PC-9 (cell line): Measurements from ENCODE around the gene IFNA4. TPM values are rescaled to one million over a fixed set of nuclear protein-coding genes. Genes with fewer than 3 reads are reported as not detected.
"Not testable (repeated sequence)": the region's sequence is repeated elsewhere in the genome, so short reads cannot be mapped to it uniquely, and the experiment has no call there.

Experiments
- BruUV-seq: library from RNA; stranded (reverse); fragments of 400-500 nt; replicated peaks from 2 replicates; lab custom pipeline; 2021; lab: Mats Ljungman, UMichigan
- CTCF ChIA-PET: fragments of 300-600 bp; sonication (Branson Sonifier 250); formaldehyde crosslinking; loops from one replicate; lab custom pipeline; 2022; ENCODE audit warnings: antibody characterized with exemption; lab: Charles Lee
- POLR2A ChIA-PET: fragments of 300-600 bp; sonication (Branson Sonifier 250); formaldehyde crosslinking; loops from one replicate; lab custom pipeline; 2022; ENCODE audit warnings: antibody characterized with exemption; ENCODE audit not compliant: unreplicated experiment; lab: Charles Lee
- DNase-seq, 2 experiments: peaks; one replicate each; pipeline versions ENCODE4 v3.0.0 to v3.0.0-alpha.2; 2015 to 2022; ENCODE audit warnings: mixed read lengths in 1 of 2
- H2AFZ ChIP-seq: fragments of 200-600 bp; sonication (generic); 2 replicates; pipeline ENCODE4 v1.8.1; 2017; ENCODE audit warnings: antibody characterized with exemption
- H3F3A ChIP-seq: fragments of 200-600 bp; sonication (generic); 2 replicates; pipeline ENCODE4 v1.8.1; 2017; ENCODE audit warnings: antibody characterized with exemption, mild to moderate bottlenecking, low read depth; ENCODE audit not compliant: insufficient read depth
- H3K27ac ChIP-seq: fragments of 200-600 bp; sonication (generic); 2 replicates; pipeline ENCODE4 v1.6.1; 2016; ENCODE audit warnings: mixed run types
- H3K27me3 ChIP-seq: fragments of 200-600 bp; sonication (generic); 2 replicates; pipeline ENCODE4 v1.6.1; 2016; ENCODE audit warnings: low read depth, mixed run types; ENCODE audit not compliant: insufficient read depth
- H3K36me3 ChIP-seq: fragments of 200-600 bp; sonication (generic); 2 replicates; pipeline ENCODE4 v1.6.1; 2016; ENCODE audit warnings: low read depth, mixed run types
- H3K4me1 ChIP-seq: fragments of 200-600 bp; sonication (generic); replicated peaks from 2 replicates; pipeline ENCODE4 v1.6.1; 2016; ENCODE audit warnings: mixed run types; ENCODE audit not compliant: insufficient read depth
- H3K4me2 ChIP-seq: fragments of 200-600 bp; sonication (generic); 2 replicates; pipeline ENCODE4 v1.6.1; 2017; ENCODE audit warnings: mixed run types
- H3K4me3 ChIP-seq: fragments of 200-600 bp; sonication (generic); 2 replicates; pipeline ENCODE4 v1.6.1; 2016; ENCODE audit warnings: mixed run types
- H3K79me2 ChIP-seq: fragments of 200-600 bp; sonication (generic); 2 replicates; pipeline ENCODE4 v1.6.1; 2017; ENCODE audit warnings: low read depth, mixed run types
- H3K9me2 ChIP-seq: fragments of 200-600 bp; sonication (generic); 2 replicates; pipeline ENCODE4 v1.8.1; 2017; ENCODE audit warnings: mild to moderate bottlenecking; ENCODE audit not compliant: insufficient read depth
- H3K9me3 ChIP-seq: fragments of 200-600 bp; sonication (generic); 2 replicates; pipeline ENCODE4 v1.8.1; 2016; ENCODE audit warnings: low read depth; ENCODE audit not compliant: insufficient read depth
- H4K20me1 ChIP-seq: fragments of 200-600 bp; sonication (generic); 2 replicates; pipeline ENCODE4 v1.8.1; 2017; ENCODE audit not compliant: insufficient read depth
- CTCF ChIP-seq: fragments of 200-600 bp; sonication (generic); conservative IDR thresholded peaks from 2 replicates; pipeline ENCODE4 v1.6.1; 2017; ENCODE audit warnings: mixed run types, antibody characterized with exemption, mild to moderate bottlenecking, moderate library complexity
- EZH2 ChIP-seq: fragments of 200-600 bp; sonication (generic); IDR thresholded peaks from 2 replicates; pipeline ENCODE4 v1.8.0; 2017; ENCODE audit warnings: antibody characterized with exemption, low read depth
- intact Hi-C: fragments of 100-400 bp; cut with micrococcal nuclease; formaldehyde crosslinking; loops from one replicate; pipeline ENCODE4 v1.10.0; 2022; ENCODE audit not compliant: unreplicated experiment
- total RNA-seq: library from RNA; stranded (reverse); gene quantifications from 2 replicates; pipeline ENCODE4 v1.2.3, GENCODE V29; 2021

The IFNA4 gene
- total RNA-seq, 1 experiment from 2014 or later = not detected

- POLR2A ChIA-PET, H3K9me3 ChIP-seq, H3K9me2 ChIP-seq, H3K27me3 ChIP-seq, H3K36me3 ChIP-seq, H3K79me2 ChIP-seq, H4K20me1 ChIP-seq, H3F3A ChIP-seq, BruUV-seq, H3K4me3 ChIP-seq, intact Hi-C loops, H3K4me2 ChIP-seq, DNase-seq, H2AFZ ChIP-seq, H3K27ac ChIP-seq, H3K4me1 ChIP-seq: not testable (repeated sequence)
- TF ChIP-seq CTCF = peak; percentile 46; the same call in 1 of the 2 replicates
- CTCF ChIA-PET = interaction anchor here (0.6 to 1.2 kb wide), 2 partner anchors 106 to 915 kb away, joined by 3 read pairs; no protein-coding TSS in a partner anchor
Observed at GRCh38 chr9:21213411-21214326, 26.3 kb upstream of the IFNA4 start.

DNA sequence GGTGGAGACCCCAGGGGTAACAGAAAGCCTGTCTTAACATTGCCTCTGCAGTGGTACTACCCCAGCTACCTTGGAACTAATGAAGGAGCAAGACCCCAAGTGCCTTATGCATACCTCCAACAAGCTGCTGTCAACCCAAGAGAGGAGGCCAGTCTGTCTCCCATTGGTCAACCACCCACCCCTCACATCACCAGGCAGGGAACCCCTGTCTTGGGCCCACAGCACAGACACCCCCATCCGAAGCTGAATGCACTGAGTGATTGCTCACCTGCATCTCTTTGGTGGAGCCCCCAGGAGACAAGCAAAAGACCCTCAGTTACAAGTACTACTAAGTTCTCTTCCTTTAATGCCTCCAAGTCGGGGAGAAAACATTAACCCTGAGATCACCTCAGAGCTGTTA is 24.8 kb upstream of the IFNA4 start:
- BruUV-seq, H3K9me3 ChIP-seq, DNase-seq, H3K4me3 ChIP-seq, H3K79me2 ChIP-seq, H3K4me1 ChIP-seq, H3K27ac ChIP-seq, H3K27me3 ChIP-seq, H4K20me1 ChIP-seq, H2AFZ ChIP-seq, H3K36me3 ChIP-seq, H3F3A ChIP-seq, intact Hi-C loops, H3K9me2 ChIP-seq, H3K4me2 ChIP-seq, POLR2A ChIA-PET: not testable (repeated sequence)
- CTCF ChIA-PET = interaction anchor here (0.6 kb wide), 1 partner anchor 906 kb away, joined by 5 read pairs; no protein-coding TSS in a partner anchor

DNA sequence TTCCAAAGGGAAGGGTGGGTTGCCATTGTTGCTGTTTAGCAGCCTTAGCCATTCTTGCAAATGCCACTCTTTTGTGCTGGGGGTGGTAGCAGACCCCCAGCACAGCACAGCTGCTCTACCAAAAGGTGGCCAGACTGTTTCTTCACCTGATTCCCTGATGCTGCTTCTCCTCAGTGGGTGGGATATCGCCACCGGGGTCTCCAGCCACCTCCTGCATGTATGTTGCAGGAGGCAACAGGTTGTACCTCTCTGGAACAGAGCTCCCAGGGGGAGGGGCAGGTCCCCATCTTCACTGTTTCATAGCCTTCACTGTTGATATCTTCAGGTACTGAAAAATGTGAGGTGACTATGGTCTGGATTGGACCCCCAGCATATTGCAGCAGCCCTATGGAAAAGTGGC is 23.4 kb upstream of the IFNA4 start:
- H3K27ac ChIP-seq, H2AFZ ChIP-seq, H3K79me2 ChIP-seq, H3K4me3 ChIP-seq, POLR2A ChIA-PET, H3K27me3 ChIP-seq, H3K36me3 ChIP-seq, H3K4me1 ChIP-seq, BruUV-seq, intact Hi-C loops, H3F3A ChIP-seq, H3K9me2 ChIP-seq, H4K20me1 ChIP-seq, DNase-seq, H3K4me2 ChIP-seq, CTCF ChIA-PET, H3K9me3 ChIP-seq: not testable (repeated sequence)

DNA sequence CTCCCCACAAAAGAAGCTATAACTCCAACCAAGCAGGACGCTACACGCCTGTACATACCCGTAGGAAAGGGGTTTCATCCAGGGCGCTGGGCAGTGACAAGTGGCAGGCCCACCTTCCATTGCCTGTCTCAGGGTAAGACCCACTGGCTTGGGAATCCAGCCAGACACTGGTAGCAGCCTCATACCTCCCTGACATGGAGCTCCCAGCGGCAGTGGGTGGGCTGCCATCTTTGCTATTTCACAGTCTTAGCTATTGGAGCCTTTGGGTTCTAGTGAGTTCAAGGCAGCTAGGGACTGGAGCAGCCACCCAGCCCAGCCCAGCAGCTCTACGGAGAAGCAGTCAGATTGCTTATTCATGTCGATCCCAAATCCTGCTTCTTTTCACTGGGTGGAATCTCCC is 22.9 kb upstream of the IFNA4 start:
- DNase-seq = no peak
- no peak overlapping the region for H3K4me2 ChIP-seq
- no peaks in the 10 kb centered on the region for H3K36me3 ChIP-seq
- H3K79me2 ChIP-seq = no peaks in the 10 kb centered on the region
- H3K9me3 ChIP-seq = no peaks in the 10 kb centered on the region
- H3K9me2 ChIP-seq = no peaks in the 10 kb centered on the region
- H4K20me1 ChIP-seq = no peaks in the 10 kb centered on the region
- H2AFZ ChIP-seq = no peak overlapping the region
- no peaks in the 10 kb centered on the region for H3F3A ChIP-seq
- H3K27me3 ChIP-seq = no peaks in the 10 kb centered on the region
- H3K4me1 ChIP-seq = no peaks in the 10 kb centered on the region
- TF ChIP-seq CTCF (no peak), EZH2 (no peak)
- ChIA-PET POLR2A (no interaction called here), CTCF (no interaction called here)
- no peak overlapping the region for H3K27ac ChIP-seq
- intact Hi-C loops = no loop called here
- H3K4me3 ChIP-seq = no peak overlapping the region
- BruUV-seq = no TSS peak

DNA sequence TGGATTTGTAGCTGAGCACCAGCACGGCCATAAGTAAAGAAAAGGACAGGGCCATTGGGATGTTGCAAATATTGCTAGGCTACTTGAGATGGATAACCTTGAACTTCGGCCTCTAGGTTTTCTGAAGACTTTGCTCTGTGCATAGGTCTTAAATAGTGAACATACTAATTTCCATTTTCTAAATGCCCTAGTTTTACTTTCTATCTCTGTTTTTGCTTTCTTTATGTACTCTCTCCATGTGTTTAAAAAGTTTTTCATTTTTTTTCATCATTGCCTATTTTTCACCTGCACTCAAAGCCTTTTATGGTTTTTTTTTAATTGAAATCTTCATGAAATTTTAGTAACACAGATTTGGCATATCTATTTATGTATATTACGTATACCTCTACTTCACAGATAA is 19.7 kb upstream of the IFNA4 start, which contains the start of gene IFNA10:
Gene IFNA10, minus strand, starts transcription at position 101 of the 400 bp plus-strand sequence. Its CDS starts 46 bp downstream, at position 55.
- CTCF ChIA-PET = not testable (repeated sequence)

More for the DNA sequence above, 19.7 kb upstream of the IFNA4 start, which contains the start of gene IFNA10:
- H4K20me1 ChIP-seq, H3K4me2 ChIP-seq, H2AFZ ChIP-seq, intact Hi-C loops, H3K27ac ChIP-seq, H3K36me3 ChIP-seq, H3F3A ChIP-seq, H3K27me3 ChIP-seq, BruUV-seq, H3K9me2 ChIP-seq, H3K79me2 ChIP-seq, DNase-seq, H3K4me3 ChIP-seq, H3K9me3 ChIP-seq, H3K4me1 ChIP-seq: not testable (repeated sequence)
- POLR2A ChIA-PET = interaction anchor here (0.6 kb wide), 1 partner anchor 159 kb away, joined by 5 read pairs; no protein-coding TSS in a partner anchor
